Measurements from ENCODE around the gene C2CD2. TPM values are rescaled to one million over a fixed set of nuclear protein-coding genes. Genes with fewer than 3 reads are reported as not detected.
A peak's percentile ranks its signal among the peaks of the same experiment; 100 is the strongest.

C2CD2 gene
- total RNA-seq, 1 donor from 2014 or later, result 31.1 TPM

DNA sequence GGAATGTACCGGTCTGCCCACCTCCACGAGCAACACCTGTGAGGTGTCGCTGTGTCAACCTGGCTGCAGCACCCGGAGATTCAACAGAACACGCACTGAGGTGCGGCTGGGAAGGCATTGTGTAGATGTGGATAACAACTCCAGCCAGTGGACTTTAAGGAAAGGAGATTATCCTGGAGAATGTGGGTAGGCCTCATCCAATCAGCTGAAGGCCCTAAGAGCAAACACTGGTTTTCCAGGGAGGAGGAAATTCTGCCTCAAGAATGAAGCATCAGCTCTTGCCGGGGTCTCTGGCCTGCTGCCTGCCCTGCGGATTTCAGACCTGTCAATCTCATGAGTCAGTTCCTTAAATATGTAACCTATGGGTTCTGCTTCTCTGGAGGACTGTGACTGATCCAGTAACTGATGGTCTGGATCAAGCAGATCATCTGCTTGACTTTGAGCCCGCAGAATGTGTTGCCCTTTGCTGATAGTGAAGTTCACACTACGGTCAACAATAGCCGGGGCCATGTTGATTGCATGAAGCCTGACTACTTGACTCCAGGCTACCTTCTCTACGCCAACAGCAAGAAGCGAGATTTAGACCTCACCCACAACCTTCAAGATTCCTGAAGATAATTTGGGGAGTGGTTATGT, 58.8 kb downstream of the C2CD2 start:
- DNase-seq (ENCODE audit: low spot score in 2 of 2, unreplicated experiment in 2 of 2), result no peak
- Mint-ChIP-seq H3K36me3 (peaks cover 7% of the 10 kb centered on the region), H3K4me1 (peaks cover 25% of the 10 kb centered on the region), H3K4me3 (no peak overlapping the region), H3K27ac (peak overlapping the region; percentile 56), H3K9me3 (no peaks in the 10 kb centered on the region), H3K27me3 (ENCODE audit: low read depth) (no peaks in the 10 kb centered on the region)
- TF ChIP-seq, protein P1, sequence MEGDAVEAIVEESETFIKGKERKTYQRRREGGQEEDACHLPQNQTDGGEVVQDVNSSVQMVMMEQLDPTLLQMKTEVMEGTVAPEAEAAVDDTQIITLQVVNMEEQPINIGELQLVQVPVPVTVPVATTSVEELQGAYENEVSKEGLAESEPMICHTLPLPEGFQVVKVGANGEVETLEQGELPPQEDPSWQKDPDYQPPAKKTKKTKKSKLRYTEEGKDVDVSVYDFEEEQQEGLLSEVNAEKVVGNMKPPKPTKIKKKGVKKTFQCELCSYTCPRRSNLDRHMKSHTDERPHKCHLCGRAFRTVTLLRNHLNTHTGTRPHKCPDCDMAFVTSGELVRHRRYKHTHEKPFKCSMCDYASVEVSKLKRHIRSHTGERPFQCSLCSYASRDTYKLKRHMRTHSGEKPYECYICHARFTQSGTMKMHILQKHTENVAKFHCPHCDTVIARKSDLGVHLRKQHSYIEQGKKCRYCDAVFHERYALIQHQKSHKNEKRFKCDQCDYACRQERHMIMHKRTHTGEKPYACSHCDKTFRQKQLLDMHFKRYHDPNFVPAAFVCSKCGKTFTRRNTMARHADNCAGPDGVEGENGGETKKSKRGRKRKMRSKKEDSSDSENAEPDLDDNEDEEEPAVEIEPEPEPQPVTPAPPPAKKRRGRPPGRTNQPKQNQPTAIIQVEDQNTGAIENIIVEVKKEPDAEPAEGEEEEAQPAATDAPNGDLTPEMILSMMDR (IDR thresholded peaks at IDR 0.05; ENCODE audit: unreplicated experiment), result no peak

DNA sequence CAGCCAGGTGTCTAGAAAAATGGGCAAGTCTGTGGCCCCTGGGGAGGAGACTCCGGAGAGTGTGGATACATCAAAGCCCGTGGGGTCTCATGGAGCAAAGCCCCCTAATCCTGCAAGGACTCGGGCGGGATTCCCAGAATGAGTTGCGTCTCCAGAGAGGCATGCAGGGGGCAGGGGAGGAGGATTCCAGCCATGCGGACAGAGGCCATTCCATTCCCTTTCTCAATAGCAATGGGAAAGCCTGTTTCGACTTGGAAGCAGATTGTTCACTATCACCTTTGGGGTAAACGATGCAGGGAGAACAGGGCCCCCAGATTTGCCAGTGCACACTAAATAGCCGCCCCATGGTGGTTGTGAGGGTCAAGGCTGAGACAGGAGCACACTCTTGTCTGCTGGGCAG, 59.3 kb downstream of the C2CD2 start:
- peak overlapping the region; percentile 56 for H3K27ac Mint-ChIP-seq
- DNase-seq (ENCODE audit: low spot score in 2 of 2, unreplicated experiment in 2 of 2), result no peak
- no peak overlapping the region for H3K4me3 Mint-ChIP-seq

DNA sequence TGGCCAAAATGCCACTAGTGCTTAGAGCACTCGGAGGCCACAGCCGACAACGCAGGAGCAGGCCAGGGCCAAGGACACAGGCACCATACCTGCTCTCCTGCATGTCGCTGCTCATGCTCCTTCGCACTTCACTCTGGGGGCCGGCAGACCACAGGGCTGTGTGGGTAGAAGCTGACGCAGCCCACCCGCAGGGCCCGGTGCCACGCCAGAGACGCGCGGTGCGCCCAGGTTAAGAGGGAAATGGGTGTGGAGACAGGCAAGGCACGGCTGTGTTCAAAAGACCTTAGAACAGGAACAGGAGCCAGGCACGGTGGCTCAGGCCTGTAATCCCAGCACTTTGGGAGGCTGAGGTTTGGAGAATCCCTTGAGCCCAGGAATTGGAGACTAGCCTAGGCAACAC, 61.1 kb downstream of the C2CD2 start:
- no peak overlapping the region for H3K27ac Mint-ChIP-seq
- DNase-seq (ENCODE audit: low spot score in 2 of 2, unreplicated experiment in 2 of 2), result no peak
- TF ChIP-seq, protein P1 (IDR thresholded peaks at IDR 0.05; ENCODE audit: unreplicated experiment), result no peak
- no peaks in the 10 kb centered on the region for H3K9me3 Mint-ChIP-seq
- peaks cover 2% of the 10 kb centered on the region for H3K36me3 Mint-ChIP-seq
- H3K27me3 Mint-ChIP-seq (ENCODE audit: low read depth), result no peaks in the 10 kb centered on the region
- H3K4me3 Mint-ChIP-seq, result no peak overlapping the region
- H3K4me1 Mint-ChIP-seq, result peaks cover 25% of the 10 kb centered on the region

More for the DNA sequence above, 59.3 kb downstream of the C2CD2 start:
- Mint-ChIP-seq H3K36me3 (peaks cover 7% of the 10 kb centered on the region), H3K27me3 (ENCODE audit: low read depth) (no peaks in the 10 kb centered on the region), H3K9me3 (no peaks in the 10 kb centered on the region), H3K4me1 (peaks cover 25% of the 10 kb centered on the region)
- TF ChIP-seq, protein P1 (IDR thresholded peaks at IDR 0.05; ENCODE audit: unreplicated experiment), result no peak

DNA sequence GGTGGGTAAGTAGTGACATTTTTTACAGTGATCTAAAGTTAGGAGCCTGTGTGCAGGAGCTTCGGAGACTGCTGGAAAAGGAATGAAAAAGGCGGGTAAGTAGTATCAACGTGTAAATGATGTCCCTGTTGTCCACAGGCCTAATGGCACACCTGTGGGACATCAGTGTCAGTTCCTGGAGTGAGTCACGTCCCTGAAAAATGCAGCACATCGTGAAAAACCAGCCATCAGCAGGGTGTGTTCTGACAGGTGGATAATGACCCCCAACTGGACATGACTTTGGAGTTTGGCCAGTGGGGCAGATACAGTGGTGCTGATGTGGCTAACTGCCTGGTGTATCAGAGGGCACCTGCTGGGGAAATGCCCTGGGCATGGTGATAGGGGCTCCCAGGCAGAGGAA, 62.7 kb downstream of the C2CD2 start:
- H3K27ac Mint-ChIP-seq, result no peak overlapping the region
- TF ChIP-seq, protein P1 (IDR thresholded peaks at IDR 0.05; ENCODE audit: unreplicated experiment), result no peak
- no peaks in the 10 kb centered on the region for H3K27me3 Mint-ChIP-seq (ENCODE audit: low read depth)
- H3K9me3 Mint-ChIP-seq, result no peaks in the 10 kb centered on the region
- no peak overlapping the region for H3K4me3 Mint-ChIP-seq
- H3K4me1 Mint-ChIP-seq, result peaks cover 16% of the 10 kb centered on the region
- H3K36me3 Mint-ChIP-seq, result peaks cover 2% of the 10 kb centered on the region
- DNase-seq (ENCODE audit: low spot score in 2 of 2, unreplicated experiment in 2 of 2), result no peak

DNA sequence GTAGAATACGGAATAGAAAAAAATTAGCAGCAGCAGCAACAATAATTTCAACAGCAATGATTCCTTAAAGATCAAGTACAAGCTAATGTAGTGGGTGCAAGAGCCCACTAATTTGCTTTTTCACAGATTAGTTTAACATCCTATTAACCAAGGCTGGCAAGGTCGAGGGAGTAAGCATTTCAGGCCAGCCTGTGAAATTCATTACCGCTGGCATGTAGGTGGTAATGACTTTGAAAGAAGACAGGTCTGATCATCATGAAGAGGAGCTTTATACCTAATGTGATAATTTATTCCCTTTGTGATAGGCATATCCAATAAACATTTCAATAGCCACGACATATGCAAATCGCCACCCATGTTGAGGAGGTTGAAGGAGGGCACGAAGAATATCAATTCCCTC, 63.5 kb downstream of the C2CD2 start:
- Mint-ChIP-seq H3K27ac (no peak overlapping the region), H3K9me3 (no peaks in the 10 kb centered on the region), H3K4me3 (no peak overlapping the region)

More for the DNA sequence above, 63.5 kb downstream of the C2CD2 start:
- H3K36me3 Mint-ChIP-seq, result peaks cover 2% of the 10 kb centered on the region
- peaks cover 16% of the 10 kb centered on the region for H3K4me1 Mint-ChIP-seq
- DNase-seq (ENCODE audit: low spot score in 2 of 2, unreplicated experiment in 2 of 2), result no peak
- no peaks in the 10 kb centered on the region for H3K27me3 Mint-ChIP-seq (ENCODE audit: low read depth)
- TF ChIP-seq, protein P1 (IDR thresholded peaks at IDR 0.05; ENCODE audit: unreplicated experiment), result no peak

Measured in mesothelial cell of epicardium (in vitro differentiated cells).